ENCODE data around the gene ZNF469. TPM values are rescaled to one million over a fixed set of nuclear protein-coding genes. Genes with fewer than 3 reads are reported as not detected.

ZNF469 gene
- total RNA-seq, 4 donors from 2014 or later = 0.87 to 1.8 (median 1.1) TPM

DNA sequence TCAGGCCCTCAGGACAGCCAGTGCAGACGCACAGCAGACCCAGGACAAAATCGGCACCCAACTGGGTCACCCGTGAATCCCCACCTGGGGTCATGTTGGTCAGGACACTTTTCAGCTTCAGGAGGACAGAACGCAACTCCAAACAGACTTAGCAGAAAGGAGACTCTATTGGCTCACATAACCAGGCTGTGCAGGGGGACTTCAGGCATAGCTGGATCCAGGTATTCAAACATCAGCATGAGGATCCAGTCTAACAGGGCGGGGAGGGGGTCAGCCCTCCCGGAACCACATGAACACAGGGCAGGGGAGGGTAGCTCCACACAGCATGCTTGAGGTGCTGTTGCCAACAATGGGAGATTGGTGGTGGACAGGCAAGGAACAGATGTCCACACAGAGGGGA is 22.0 kb downstream of the ZNF469 start:
- no peak overlapping the region for H3K27ac ChIP-seq
- H3K9me3 ChIP-seq = no peaks in the 10 kb centered on the region
- no peak for TF ChIP-seq POLR2A (IDR thresholded peaks at IDR 0.05)
- TF ChIP-seq, protein P1, sequence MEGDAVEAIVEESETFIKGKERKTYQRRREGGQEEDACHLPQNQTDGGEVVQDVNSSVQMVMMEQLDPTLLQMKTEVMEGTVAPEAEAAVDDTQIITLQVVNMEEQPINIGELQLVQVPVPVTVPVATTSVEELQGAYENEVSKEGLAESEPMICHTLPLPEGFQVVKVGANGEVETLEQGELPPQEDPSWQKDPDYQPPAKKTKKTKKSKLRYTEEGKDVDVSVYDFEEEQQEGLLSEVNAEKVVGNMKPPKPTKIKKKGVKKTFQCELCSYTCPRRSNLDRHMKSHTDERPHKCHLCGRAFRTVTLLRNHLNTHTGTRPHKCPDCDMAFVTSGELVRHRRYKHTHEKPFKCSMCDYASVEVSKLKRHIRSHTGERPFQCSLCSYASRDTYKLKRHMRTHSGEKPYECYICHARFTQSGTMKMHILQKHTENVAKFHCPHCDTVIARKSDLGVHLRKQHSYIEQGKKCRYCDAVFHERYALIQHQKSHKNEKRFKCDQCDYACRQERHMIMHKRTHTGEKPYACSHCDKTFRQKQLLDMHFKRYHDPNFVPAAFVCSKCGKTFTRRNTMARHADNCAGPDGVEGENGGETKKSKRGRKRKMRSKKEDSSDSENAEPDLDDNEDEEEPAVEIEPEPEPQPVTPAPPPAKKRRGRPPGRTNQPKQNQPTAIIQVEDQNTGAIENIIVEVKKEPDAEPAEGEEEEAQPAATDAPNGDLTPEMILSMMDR (IDR thresholded peaks at IDR 0.05) = no peak
- no peak for TF ChIP-seq EP300 (IDR thresholded peaks at IDR 0.05)
- H3K36me3 ChIP-seq = no peaks in the 10 kb centered on the region
- peaks cover 0 to 22% (median 0%) of the 10 kb centered on the region in 4 donors for H3K4me1 ChIP-seq
- H3K27me3 ChIP-seq = peaks cover 0 to 4% of the 10 kb centered on the region in 2 donors
- no peak for DNase-seq (ENCODE audit: low spot score in 2 of 2)
- no peak overlapping the region for H3K4me3 ChIP-seq
- WGBS, 2 donors = 87 to 97% methylated on average over 3 to 6 of the region's 6 CpGs

DNA sequence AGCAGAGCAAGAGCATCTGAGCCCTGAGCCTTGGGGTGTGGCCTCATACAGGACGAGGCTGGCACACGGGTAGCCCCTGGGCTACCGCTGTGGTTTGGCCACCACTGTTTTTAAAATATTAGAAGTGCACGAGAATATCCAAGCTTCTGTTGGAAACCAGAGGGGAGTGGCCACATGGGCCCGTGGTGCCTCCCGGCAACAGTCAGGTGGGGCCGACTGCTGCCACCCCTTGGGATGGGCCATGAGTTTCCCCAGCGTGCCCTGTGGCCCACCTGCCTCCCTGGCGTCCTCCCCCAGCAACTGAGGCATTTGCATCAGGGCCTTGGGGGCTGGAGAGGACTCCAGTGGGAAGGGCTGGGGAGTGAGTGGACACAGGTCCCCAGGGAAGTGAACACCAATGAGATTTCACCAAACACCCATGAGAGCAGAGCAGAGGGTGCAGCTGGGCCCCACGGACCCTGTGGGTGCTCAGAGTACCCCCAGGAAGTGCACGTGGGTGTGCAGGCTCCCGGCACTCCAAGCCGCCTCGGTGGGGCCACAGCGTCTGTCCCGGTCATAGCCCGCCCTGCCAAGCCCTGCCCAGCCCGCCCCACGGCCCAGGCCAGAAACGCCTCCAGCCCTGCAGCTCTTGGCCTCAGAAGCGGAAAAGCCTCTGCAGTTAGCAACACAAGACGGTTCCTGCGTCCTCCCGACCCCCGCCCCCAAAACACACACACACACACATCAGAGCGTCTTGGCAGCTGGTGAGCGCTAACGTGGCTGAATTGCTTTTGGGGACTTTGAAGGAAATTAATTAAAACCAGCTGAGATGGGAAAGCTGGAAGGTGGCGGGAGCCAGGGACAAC is 22.7 kb downstream of the ZNF469 start:
- no peak overlapping the region for H3K27ac ChIP-seq
- TF ChIP-seq EP300 (IDR thresholded peaks at IDR 0.05) = no peak
- no peak for TF ChIP-seq POLR2A (IDR thresholded peaks at IDR 0.05)
- TF ChIP-seq, protein P1 (IDR thresholded peaks at IDR 0.05) = no peak
- peak overlapping the region in 1 of 4 donors; percentile 7 for H3K4me3 ChIP-seq
- H3K27me3 ChIP-seq = peaks cover 0 to 4% of the 10 kb centered on the region in 2 donors
- no peak for DNase-seq (ENCODE audit: low spot score in 2 of 2)
- no peaks in the 10 kb centered on the region for H3K9me3 ChIP-seq
- WGBS, 2 donors = 22 to 38% methylated on average over 15 to 28 of the region's 29 CpGs
- H3K4me1 ChIP-seq = peaks cover 0 to 22% (median 0%) of the 10 kb centered on the region in 4 donors
- H3K36me3 ChIP-seq = no peaks in the 10 kb centered on the region

DNA sequence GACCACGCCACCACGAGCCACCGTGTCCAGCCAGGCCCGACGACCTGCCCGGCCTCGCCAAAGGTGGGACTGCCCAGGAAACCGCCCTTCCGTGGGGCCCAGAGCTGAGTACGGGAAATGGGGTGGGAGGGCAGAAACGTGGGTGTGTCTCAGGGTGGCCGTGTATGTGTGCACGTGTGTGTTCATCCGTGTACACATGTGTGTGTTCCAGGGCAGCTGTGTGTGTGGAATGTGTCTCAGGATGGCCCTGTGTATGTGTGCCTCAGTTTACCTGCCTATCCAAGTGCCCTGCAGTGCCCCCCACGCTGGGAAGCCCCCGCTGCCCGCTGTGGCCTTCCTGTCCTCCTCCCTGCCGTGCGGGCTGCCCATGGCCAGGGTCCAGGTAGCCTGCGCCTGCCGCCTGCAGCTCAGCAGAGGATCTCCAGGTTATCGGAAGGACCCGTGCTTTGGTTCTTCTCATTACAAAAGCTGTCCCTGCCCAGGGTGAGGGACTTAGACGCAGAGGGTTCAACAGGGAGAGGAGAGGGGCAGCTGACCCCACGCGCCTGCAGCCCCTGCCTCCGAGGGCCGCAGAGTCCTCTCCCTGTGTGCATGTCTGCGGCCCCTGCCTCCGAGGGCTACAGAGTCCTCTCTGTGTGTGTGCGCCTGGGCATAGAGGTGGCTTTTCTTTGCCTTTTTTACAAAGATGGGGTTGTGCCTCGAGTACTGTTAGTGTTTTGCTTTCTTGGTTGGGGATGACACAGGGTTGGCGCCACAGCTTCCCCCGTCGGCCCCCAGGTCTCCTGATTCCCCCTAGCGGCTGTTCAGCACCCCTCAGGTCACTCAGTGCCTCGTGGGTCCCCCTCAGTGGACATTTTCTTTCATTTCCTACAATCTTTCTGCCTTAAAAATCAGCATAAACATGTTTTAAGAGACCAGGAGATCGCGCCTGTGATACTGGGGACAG is 23.6 kb downstream of the ZNF469 start:
- 51 to 57% methylated on average over 37 to 38 of the region's 39 CpGs for WGBS, 2 donors
- Histone ChIP-seq H3K9me3 (no peaks in the 10 kb centered on the region), H3K27ac (no peak overlapping the region), H3K4me1 (peaks cover 0 to 22% (median 0%) of the 10 kb centered on the region in 4 donors), H3K27me3 (peaks cover 0 to 4% of the 10 kb centered on the region in 2 donors), H3K4me3 (peak overlapping the region in 1 of 4 donors; percentile 7), H3K36me3 (no peaks in the 10 kb centered on the region)
- DNase-seq (ENCODE audit: low spot score in 2 of 2) = no peak
- TF ChIP-seq, protein P1 (IDR thresholded peaks at IDR 0.05) = no peak
- TF ChIP-seq POLR2A (IDR thresholded peaks at IDR 0.05) (no peak), EP300 (IDR thresholded peaks at IDR 0.05) (no peak)

DNA sequence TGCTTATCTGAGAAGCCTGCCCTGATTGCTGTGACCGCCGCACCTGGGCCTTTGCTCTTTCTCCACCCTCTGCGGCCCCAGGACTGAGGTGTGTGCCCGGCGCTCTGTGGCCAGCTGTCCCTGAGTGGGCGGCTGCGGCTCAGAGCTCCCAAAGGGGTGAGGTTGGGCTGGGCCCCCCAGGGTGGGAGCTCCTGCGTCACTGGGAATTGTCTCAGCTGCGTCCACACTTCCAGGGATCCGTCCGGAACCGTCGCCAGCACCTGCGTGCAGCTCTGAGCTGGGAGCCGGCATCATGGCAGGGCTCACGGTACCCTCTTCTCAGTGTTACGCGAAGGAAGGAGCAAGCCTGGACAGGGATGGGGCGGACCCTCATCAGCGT is 24.3 kb downstream of the ZNF469 start:
- TF ChIP-seq POLR2A (IDR thresholded peaks at IDR 0.05) (no peak), EP300 (IDR thresholded peaks at IDR 0.05) (no peak)
- TF ChIP-seq, protein P1 (IDR thresholded peaks at IDR 0.05) = no peak
- Histone ChIP-seq H3K4me1 (peaks cover 0 to 22% (median 0%) of the 10 kb centered on the region in 4 donors), H3K9me3 (no peaks in the 10 kb centered on the region), H3K4me3 (no peak overlapping the region), H3K27ac (no peak overlapping the region), H3K27me3 (peaks cover 0 to 4% of the 10 kb centered on the region in 2 donors), H3K36me3 (no peaks in the 10 kb centered on the region)
- no peak for DNase-seq (ENCODE audit: low spot score in 2 of 2)
- WGBS, 2 donors = 93 to 96% methylated on average over 12 to 19 of the region's 20 CpGs
